ENCODE data around the gene SLIT3. TPM values are rescaled to one million over a fixed set of nuclear protein-coding genes. Genes with fewer than 3 reads are reported as not detected.

The SLIT3 gene
- total and polyA plus RNA-seq, 2 experiments from 2014 or later: 0.59 to 0.71 TPM

DNA sequence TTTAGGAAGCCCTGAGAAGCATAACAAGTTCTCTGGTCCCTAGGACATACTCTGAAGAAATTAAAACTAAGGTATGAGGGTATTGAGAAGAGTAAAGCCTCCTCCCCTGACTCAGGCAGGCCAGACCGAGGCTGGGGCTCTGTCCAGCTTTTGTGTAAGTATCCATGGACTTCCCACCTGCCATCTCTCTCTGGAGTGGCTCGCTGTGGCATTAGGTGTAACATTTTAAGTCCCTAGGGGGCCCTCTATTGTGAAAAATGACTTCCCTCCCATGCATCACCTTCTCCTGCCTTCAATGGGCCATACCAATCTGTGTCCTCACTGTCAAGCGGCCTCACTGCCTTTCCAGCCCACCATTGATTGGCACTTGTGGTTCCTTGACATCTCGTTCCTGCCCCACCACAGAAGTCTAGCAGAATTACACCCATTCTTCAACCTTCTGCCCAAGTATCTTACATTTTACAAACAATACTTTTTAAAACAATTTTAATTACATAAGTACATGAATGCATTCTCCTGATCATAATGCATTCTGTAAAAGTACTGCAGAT is 205.5 kb downstream of the SLIT3 start:
- Mint-ChIP-seq H3K4me3 (no peak overlapping the region), H3K9me3 (peaks cover 9% of the 10 kb centered on the region; the same call in 2 of the 3 replicates), H3K27me3 (ENCODE audit: insufficient read depth, low read depth, poor library complexity) (peaks cover 10% of the 10 kb centered on the region), H3K36me3 (ENCODE audit: low read depth) (no peaks in the 10 kb centered on the region; the same call in 2 of the 3 replicates), H3K27ac (no peak overlapping the region), H3K4me1 (peaks cover 16% of the 10 kb centered on the region)
- no peak for TF ChIP-seq EZH2phosphoT487 (IDR thresholded peaks at IDR 0.05; ENCODE audit: unreplicated experiment)
- no peak for TF ChIP-seq NANOG (IDR thresholded peaks at IDR 0.05; ENCODE audit: borderline replicate concordance)
- TF ChIP-seq ZNF114 (CRISPR knock-in tag; IDR thresholded peaks at IDR 0.05): no peak
- no peak for TF ChIP-seq POLR2AphosphoS5 (IDR thresholded peaks at IDR 0.05; ENCODE audit: low read depth)
- no peak for TF ChIP-seq ZNF331 (CRISPR knock-in tag; IDR thresholded peaks at IDR 0.05; ENCODE audit: low read depth)
- TF ChIP-seq STAT1 (IDR thresholded peaks at IDR 0.05; ENCODE audit: unreplicated experiment): no peak
- TF ChIP-seq, protein P1, sequence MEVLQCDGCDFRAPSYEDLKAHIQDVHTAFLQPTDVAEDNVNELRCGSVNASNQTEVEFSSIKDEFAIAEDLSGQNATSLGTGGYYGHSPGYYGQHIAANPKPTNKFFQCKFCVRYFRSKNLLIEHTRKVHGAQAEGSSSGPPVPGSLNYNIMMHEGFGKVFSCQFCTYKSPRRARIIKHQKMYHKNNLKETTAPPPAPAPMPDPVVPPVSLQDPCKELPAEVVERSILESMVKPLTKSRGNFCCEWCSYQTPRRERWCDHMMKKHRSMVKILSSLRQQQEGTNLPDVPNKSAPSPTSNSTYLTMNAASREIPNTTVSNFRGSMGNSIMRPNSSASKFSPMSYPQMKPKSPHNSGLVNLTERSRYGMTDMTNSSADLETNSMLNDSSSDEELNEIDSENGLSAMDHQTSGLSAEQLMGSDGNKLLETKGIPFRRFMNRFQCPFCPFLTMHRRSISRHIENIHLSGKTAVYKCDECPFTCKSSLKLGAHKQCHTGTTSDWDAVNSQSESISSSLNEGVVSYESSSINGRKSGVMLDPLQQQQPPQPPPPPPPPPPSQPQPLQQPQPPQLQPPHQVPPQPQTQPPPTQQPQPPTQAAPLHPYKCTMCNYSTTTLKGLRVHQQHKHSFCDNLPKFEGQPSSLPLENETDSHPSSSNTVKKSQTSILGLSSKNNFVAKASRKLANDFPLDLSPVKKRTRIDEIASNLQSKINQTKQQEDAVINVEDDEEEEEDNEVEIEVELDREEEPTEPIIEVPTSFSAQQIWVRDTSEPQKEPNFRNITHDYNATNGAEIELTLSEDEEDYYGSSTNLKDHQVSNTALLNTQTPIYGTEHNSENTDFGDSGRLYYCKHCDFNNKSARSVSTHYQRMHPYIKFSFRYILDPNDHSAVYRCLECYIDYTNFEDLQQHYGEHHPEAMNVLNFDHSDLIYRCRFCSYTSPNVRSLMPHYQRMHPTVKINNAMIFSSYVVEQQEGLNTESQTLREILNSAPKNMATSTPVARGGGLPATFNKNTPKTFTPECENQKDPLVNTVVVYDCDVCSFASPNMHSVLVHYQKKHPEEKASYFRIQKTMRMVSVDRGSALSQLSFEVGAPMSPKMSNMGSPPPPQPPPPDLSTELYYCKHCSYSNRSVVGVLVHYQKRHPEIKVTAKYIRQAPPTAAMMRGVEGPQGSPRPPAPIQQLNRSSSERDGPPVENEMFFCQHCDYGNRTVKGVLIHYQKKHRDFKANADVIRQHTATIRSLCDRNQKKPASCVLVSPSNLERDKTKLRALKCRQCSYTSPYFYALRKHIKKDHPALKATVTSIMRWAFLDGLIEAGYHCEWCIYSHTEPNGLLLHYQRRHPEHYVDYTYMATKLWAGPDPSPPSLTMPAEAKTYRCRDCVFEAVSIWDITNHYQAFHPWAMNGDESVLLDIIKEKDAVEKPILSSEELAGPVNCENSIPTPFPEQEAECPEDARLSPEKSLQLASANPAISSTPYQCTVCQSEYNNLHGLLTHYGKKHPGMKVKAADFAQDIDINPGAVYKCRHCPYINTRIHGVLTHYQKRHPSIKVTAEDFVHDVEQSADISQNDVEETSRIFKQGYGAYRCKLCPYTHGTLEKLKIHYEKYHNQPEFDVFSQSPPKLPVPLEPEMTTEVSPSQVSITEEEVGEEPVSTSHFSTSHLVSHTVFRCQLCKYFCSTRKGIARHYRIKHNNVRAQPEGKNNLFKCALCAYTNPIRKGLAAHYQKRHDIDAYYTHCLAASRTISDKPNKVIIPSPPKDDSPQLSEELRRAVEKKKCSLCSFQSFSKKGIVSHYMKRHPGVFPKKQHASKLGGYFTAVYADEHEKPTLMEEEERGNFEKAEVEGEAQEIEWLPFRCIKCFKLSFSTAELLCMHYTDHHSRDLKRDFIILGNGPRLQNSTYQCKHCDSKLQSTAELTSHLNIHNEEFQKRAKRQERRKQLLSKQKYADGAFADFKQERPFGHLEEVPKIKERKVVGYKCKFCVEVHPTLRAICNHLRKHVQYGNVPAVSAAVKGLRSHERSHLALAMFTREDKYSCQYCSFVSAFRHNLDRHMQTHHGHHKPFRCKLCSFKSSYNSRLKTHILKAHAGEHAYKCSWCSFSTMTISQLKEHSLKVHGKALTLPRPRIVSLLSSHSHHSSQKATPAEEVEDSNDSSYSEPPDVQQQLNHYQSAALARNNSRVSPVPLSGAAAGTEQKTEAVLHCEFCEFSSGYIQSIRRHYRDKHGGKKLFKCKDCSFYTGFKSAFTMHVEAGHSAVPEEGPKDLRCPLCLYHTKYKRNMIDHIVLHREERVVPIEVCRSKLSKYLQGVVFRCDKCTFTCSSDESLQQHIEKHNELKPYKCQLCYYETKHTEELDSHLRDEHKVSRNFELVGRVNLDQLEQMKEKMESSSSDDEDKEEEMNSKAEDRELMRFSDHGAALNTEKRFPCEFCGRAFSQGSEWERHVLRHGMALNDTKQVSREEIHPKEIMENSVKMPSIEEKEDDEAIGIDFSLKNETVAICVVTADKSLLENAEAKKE (CRISPR knock-in tag; IDR thresholded peaks at IDR 0.05): no peak
- TF ChIP-seq, protein P2, sequence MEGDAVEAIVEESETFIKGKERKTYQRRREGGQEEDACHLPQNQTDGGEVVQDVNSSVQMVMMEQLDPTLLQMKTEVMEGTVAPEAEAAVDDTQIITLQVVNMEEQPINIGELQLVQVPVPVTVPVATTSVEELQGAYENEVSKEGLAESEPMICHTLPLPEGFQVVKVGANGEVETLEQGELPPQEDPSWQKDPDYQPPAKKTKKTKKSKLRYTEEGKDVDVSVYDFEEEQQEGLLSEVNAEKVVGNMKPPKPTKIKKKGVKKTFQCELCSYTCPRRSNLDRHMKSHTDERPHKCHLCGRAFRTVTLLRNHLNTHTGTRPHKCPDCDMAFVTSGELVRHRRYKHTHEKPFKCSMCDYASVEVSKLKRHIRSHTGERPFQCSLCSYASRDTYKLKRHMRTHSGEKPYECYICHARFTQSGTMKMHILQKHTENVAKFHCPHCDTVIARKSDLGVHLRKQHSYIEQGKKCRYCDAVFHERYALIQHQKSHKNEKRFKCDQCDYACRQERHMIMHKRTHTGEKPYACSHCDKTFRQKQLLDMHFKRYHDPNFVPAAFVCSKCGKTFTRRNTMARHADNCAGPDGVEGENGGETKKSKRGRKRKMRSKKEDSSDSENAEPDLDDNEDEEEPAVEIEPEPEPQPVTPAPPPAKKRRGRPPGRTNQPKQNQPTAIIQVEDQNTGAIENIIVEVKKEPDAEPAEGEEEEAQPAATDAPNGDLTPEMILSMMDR (conservative IDR thresholded peaks at IDR 0.05; ENCODE audit: low read depth in 2 of 2): peak; percentile 13 to 15; a peak in 1 of 4 replicates
- no peak overlapping the region for H2AFZ ChIP-seq
- DNase-seq (ENCODE audit: low spot score): no peak
- no peak overlapping the region for H3K4me3 ChIP-seq
- no peak overlapping the region for H3K27ac ChIP-seq (ENCODE audit: low read depth)
- no peaks in the 10 kb centered on the region for H3K4me1 ChIP-seq (ENCODE audit: insufficient read depth)
- no peaks in the 10 kb centered on the region for H3K36me3 ChIP-seq (ENCODE audit: insufficient read depth)
- no peaks in the 10 kb centered on the region for H4K20me1 ChIP-seq (replicated peaks; ENCODE audit: insufficient read depth)
- H3K4me2 ChIP-seq: no peak overlapping the region
- H3F3A ChIP-seq (replicated peaks; ENCODE audit: low read depth): no peaks in the 10 kb centered on the region
- H3K9me2 ChIP-seq (ENCODE audit: insufficient read depth): 0 out of 2 replicates have a peak, but pooled peaks cover 2% of the 10 kb centered on the region
- H3K79me2 ChIP-seq (replicated peaks; ENCODE audit: insufficient read depth): no peaks in the 10 kb centered on the region
- no peak for ATAC-seq
- no peaks in the 10 kb centered on the region for H3K27me3 ChIP-seq (ENCODE audit: insufficient read depth)

Measured in GM23338 (cell line).